NOMO-1 (cell line): ENCODE measurements around the gene GCC2.
"Not testable (repeated sequence)": the region's sequence is repeated elsewhere in the genome, so short reads cannot be mapped to it uniquely, and the experiment has no call there.

ENCODE experiments used
- DNase-seq, 2 experiments: peaks; one replicate each; lab custom pipeline; 2025; ENCODE audit not compliant: unreplicated experiment in 2 of 2; lab: John Stamatoyannopoulos, UW

GCC2 gene

GRCh38 chr2:108556581-108556980 is 107.6 kb downstream of the GCC2 start:
- not testable (repeated sequence) for DNase-seq
